DMS79 treated with DMSO at 0.1 percent for 48 hours (cell line): ENCODE measurements around the gene TENT4B.
"Not testable (repeated sequence)": the region's sequence is repeated elsewhere in the genome, so short reads cannot be mapped to it uniquely, and the experiment has no call there.

Source experiments
- DNase-seq: peaks from one replicate; lab custom pipeline; 2025; lab: John Stamatoyannopoulos, UW

The TENT4B gene

GRCh38 chr16:50152807-50153595 is at the start of gene TENT4B:
TENT4B (plus strand) TSS chr16:50153306; CDS start chr16:50153622, 316 bp downstream.
- peak; percentile 41 for DNase-seq

GRCh38 chr16:50103764-50104163 is 49.3 kb upstream of the TENT4B start:
- no peak for DNase-seq

GRCh38 chr16:50114357-50115129 is 38.6 kb upstream of the TENT4B start:
- no peak for DNase-seq

GRCh38 chr16:50120711-50121110 is 32.4 kb upstream of the TENT4B start:
- DNase-seq, result no peak

GRCh38 chr16:50121278-50121677 is 31.8 kb upstream of the TENT4B start:
- DNase-seq, result no peak

GRCh38 chr16:50121721-50122445 is 31.2 kb upstream of the TENT4B start:
- DNase-seq, result peak; percentile 1

GRCh38 chr16:50123417-50123816 is 29.7 kb upstream of the TENT4B start:
- DNase-seq, result no peak

GRCh38 chr16:50124769-50125168 is 28.3 kb upstream of the TENT4B start:
- DNase-seq, result no peak

GRCh38 chr16:50126183-50126582 is 26.9 kb upstream of the TENT4B start:
- no peak for DNase-seq

GRCh38 chr16:50132571-50132970 is 20.5 kb upstream of the TENT4B start:
- DNase-seq, result not testable (repeated sequence)

GRCh38 chr16:50133214-50133613 is 19.9 kb upstream of the TENT4B start:
- no peak for DNase-seq

GRCh38 chr16:50136399-50136798 is 16.7 kb upstream of the TENT4B start:
- DNase-seq, result no peak

GRCh38 chr16:50137268-50137667 is 15.8 kb upstream of the TENT4B start:
- no peak for DNase-seq

GRCh38 chr16:50139580-50139979 is 13.5 kb upstream of the TENT4B start:
- no peak for DNase-seq

- DNase-seq, result no peak
These were observed 8.9 kb upstream of the TENT4B start for GRCh38 chr16:50144211-50144610.

- DNase-seq, result peak; percentile 53
These were observed 6.3 kb upstream of the TENT4B start for GRCh38 chr16:50146479-50147435.

GRCh38 chr16:50151322-50151721 is 1.8 kb upstream of the TENT4B start:
- DNase-seq, result no peak

GRCh38 chr16:50151756-50152155 is 1.4 kb upstream of the TENT4B start:
- DNase-seq, result no peak

GRCh38 chr16:50152351-50152806 is 727 bp upstream of the TENT4B start:
- no peak for DNase-seq

- no peak for DNase-seq
These were observed 702 bp downstream of the TENT4B start for GRCh38 chr16:50153596-50154419.
